ENCODE measurements around the gene ANKRD11. TPM values are rescaled to one million over a fixed set of nuclear protein-coding genes. Genes with fewer than 3 reads are reported as not detected.

ANKRD11 gene
- total RNA-seq, 1 experiment from 2014 or later, result 266 TPM

DNA sequence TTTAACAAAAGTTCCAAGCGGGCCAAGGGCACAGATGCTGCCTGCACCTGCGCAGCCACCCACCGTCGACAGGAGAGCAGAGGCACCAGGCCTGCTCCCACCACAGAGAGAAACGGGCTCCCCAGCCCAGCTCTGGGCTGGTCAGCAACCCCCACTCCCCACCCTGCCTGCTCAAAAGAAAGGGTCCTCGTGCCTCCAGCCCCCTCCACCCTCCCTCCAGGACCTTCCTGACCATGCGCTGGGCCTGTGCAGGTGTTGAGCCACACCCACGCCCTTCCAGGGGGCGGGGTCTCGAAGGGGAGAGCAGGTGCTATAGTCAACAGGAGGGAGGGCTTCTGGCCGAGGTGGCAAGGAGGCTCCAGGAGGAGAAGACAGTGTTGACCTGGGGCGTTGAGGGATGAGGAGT, 247.6 kb downstream of the ANKRD11 start (continued):
- TF ChIP-seq, protein P1, sequence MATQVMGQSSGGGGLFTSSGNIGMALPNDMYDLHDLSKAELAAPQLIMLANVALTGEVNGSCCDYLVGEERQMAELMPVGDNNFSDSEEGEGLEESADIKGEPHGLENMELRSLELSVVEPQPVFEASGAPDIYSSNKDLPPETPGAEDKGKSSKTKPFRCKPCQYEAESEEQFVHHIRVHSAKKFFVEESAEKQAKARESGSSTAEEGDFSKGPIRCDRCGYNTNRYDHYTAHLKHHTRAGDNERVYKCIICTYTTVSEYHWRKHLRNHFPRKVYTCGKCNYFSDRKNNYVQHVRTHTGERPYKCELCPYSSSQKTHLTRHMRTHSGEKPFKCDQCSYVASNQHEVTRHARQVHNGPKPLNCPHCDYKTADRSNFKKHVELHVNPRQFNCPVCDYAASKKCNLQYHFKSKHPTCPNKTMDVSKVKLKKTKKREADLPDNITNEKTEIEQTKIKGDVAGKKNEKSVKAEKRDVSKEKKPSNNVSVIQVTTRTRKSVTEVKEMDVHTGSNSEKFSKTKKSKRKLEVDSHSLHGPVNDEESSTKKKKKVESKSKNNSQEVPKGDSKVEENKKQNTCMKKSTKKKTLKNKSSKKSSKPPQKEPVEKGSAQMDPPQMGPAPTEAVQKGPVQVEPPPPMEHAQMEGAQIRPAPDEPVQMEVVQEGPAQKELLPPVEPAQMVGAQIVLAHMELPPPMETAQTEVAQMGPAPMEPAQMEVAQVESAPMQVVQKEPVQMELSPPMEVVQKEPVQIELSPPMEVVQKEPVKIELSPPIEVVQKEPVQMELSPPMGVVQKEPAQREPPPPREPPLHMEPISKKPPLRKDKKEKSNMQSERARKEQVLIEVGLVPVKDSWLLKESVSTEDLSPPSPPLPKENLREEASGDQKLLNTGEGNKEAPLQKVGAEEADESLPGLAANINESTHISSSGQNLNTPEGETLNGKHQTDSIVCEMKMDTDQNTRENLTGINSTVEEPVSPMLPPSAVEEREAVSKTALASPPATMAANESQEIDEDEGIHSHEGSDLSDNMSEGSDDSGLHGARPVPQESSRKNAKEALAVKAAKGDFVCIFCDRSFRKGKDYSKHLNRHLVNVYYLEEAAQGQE (IDR thresholded peaks at IDR 0.05; ENCODE audit: low read depth), result no peak
- no peak for TF ChIP-seq CBX3 (IDR thresholded peaks at IDR 0.05; ENCODE audit: low read depth)
- no peak for TF ChIP-seq ZBTB33 (IDR thresholded peaks at IDR 0.05; ENCODE audit: extremely low read depth, insufficient replicate concordance, low read length)
- TF ChIP-seq RAD21 (IDR thresholded peaks at IDR 0.05; ENCODE audit: low read depth), result no peak

- Histone ChIP-seq H3K4me3 (replicated peaks in 1 of 2; ENCODE audit: low read depth in 1 of 2, low read length in 2 of 2) (peak overlapping the region; percentile 88 to 91), H3K36me3 (ENCODE audit: control insufficient read depth in 1 of 2, insufficient read depth in 2 of 2, low read length in 2 of 2) (no peaks in the 10 kb centered on the region), H3K27ac (ENCODE audit: low read depth, low read length) (peak overlapping the region; percentile 83), H3K9me3 (ENCODE audit: control insufficient read depth in 1 of 2, insufficient read depth in 1 of 2, low read depth in 1 of 2, low read length in 2 of 2) (no peaks in the 10 kb centered on the region), H3K9me2 (ENCODE audit: insufficient read depth) (no peaks in the 10 kb centered on the region), H3K27me3 (ENCODE audit: insufficient read depth, low read length) (no peaks in the 10 kb centered on the region), H3K4me1 (ENCODE audit: control insufficient read depth in 1 of 2, insufficient read depth in 2 of 2, low read length in 2 of 2) (peaks cover 1 to 10% of the 10 kb centered on the region in 2 experiments; a peak in 3 of 4 replicates), H2AFZ (ENCODE audit: low read depth, low read length, poor library complexity, severe bottlenecking) (no peak overlapping the region), H3K9ac (ENCODE audit: low read length) (peak overlapping the region; percentile 89), H3K79me2 (ENCODE audit: insufficient read depth, low read length) (peaks cover 7% of the 10 kb centered on the region; the same call in 1 of the 2 replicates), H3K4me2 (ENCODE audit: low read length) (peak overlapping the region; percentile 95), H4K20me1 (ENCODE audit: insufficient read depth) (no peaks in the 10 kb centered on the region)
- intact Hi-C loops (cut with micrococcal nuclease), result loop anchor here (2.0 to 10.0 kb wide), 3 partner anchors 83 to 315 kb away; partner anchors contain the start of gene SPG7
- DNase-seq (ENCODE audit: low read depth, low spot score) (peak; percentile 79), ATAC-seq (peak; percentile 75)
- ChIA-PET RAD21 (ENCODE audit: low non-redundant PET in 1 of 2, low total read pairs in 2 of 2, uncharacterized antibody in 2 of 2, unreplicated experiment in 2 of 2) (no interaction called here), POLR2A (interaction anchor here (0.8 kb wide), 1 partner anchor 49 kb away, joined by 3 read pairs; no protein-coding TSS in a partner anchor), CTCF (interaction anchor here (1.2 kb wide), 1 partner anchor 49 kb away, joined by 5 read pairs; no protein-coding TSS in a partner anchor)
- TSS peak; percentile 96 for BruUV-seq (replicated peaks)
- TF ChIP-seq JUND (IDR thresholded peaks at IDR 0.05) (no peak), ELF1 (IDR thresholded peaks at IDR 0.05; ENCODE audit: borderline replicate concordance, low read depth) (no peak), TCF7L2 (IDR thresholded peaks at IDR 0.05; ENCODE audit: borderline replicate concordance, extremely low read depth, insufficient read depth, insufficient read length) (peak; percentile 17), CEBPB (IDR thresholded peaks at IDR 0.05; ENCODE audit: low read depth) (no peak), ZBTB33 (IDR thresholded peaks at IDR 0.05; ENCODE audit: extremely low read depth, insufficient replicate concordance, low read length) (peak; percentile 61), POLR2AphosphoS5 (IDR thresholded peaks at IDR 0.05; ENCODE audit: low read depth, low read length) (peak; percentile 98), RAD21 (IDR thresholded peaks at IDR 0.05; ENCODE audit: low read depth) (no peak), EZH2 (IDR thresholded peaks at IDR 0.05) (no peak), POLR2A (IDR thresholded peaks at IDR 0.05; ENCODE audit: borderline replicate concordance, extremely low read depth, insufficient read depth, insufficient read length) (peak; percentile 93)
- TF ChIP-seq, protein P2, sequence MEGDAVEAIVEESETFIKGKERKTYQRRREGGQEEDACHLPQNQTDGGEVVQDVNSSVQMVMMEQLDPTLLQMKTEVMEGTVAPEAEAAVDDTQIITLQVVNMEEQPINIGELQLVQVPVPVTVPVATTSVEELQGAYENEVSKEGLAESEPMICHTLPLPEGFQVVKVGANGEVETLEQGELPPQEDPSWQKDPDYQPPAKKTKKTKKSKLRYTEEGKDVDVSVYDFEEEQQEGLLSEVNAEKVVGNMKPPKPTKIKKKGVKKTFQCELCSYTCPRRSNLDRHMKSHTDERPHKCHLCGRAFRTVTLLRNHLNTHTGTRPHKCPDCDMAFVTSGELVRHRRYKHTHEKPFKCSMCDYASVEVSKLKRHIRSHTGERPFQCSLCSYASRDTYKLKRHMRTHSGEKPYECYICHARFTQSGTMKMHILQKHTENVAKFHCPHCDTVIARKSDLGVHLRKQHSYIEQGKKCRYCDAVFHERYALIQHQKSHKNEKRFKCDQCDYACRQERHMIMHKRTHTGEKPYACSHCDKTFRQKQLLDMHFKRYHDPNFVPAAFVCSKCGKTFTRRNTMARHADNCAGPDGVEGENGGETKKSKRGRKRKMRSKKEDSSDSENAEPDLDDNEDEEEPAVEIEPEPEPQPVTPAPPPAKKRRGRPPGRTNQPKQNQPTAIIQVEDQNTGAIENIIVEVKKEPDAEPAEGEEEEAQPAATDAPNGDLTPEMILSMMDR (IDR thresholded peaks at IDR 0.05 in 2 of 3, conservative IDR thresholded peaks at IDR 0.05 in 1 of 3; ENCODE audit: borderline replicate concordance in 1 of 3, insufficient read depth in 1 of 3, low read depth in 2 of 3, low read length in 2 of 3), result no peak
Observed at GRCh38 chr16:89241187-89242007, 249.0 kb downstream of the ANKRD11 start.

Data from HCT116 (cell line).